Kidney (tissue), 14 donors: ENCODE results near the gene KRT35. TPM values are rescaled to one million over a fixed set of nuclear protein-coding genes. Genes with fewer than 3 reads are reported as not detected.
A peak's percentile ranks its signal among the peaks of the same experiment; 100 is the strongest.

Source experiments
- DNase-seq, 5 donors: peaks; one replicate each; pipeline ENCODE4 v3.0.0-alpha.2; 2013 to 2020
- FAIRE-seq: peaks from 2 replicates; lab custom pipeline; 2012; peaks lifted over from hg19 to GRCh38; lab: Jason Lieb, UNC
- H3K27ac ChIP-seq, 2 donors: one replicate each; pipeline ENCODE4 v1.7.0; 2013; ENCODE audit warnings: low read depth in 2 of 2, low read length in 2 of 2, inconsistent platforms in 1 of 2
- H3K27me3 ChIP-seq: one replicate; pipeline ENCODE4 v1.7.1; 2013; ENCODE audit warnings: low read length, inconsistent platforms; ENCODE audit not compliant: control insufficient read depth, insufficient read depth
- H3K36me3 ChIP-seq, 3 donors: one replicate each; pipeline versions ENCODE4 v1.7.0 to v1.7.1; 2013; ENCODE audit warnings: low read length in 3 of 3, control low read depth in 1 of 3, inconsistent platforms in 1 of 3; ENCODE audit not compliant: insufficient read depth in 3 of 3, control insufficient read depth in 2 of 3
- H3K4me1 ChIP-seq, 3 donors: one replicate each; pipeline versions ENCODE4 v1.7.0 to v1.7.1; 2013; ENCODE audit warnings: low read length in 3 of 3, inconsistent platforms in 1 of 3, low read depth in 1 of 3; ENCODE audit not compliant: control insufficient read depth in 2 of 3, insufficient read depth in 2 of 3
- H3K4me3 ChIP-seq, 3 donors: one replicate each; pipeline versions ENCODE4 v1.7.0 to v1.8.1; 2013; ENCODE audit warnings: low read length in 3 of 3, control low read depth in 1 of 3, inconsistent platforms in 1 of 3
- H3K9ac ChIP-seq, 3 donors: one replicate each; pipeline versions ENCODE4 v1.7.0 to v1.7.1; 2013; ENCODE audit warnings: low read length in 3 of 3, control low read depth in 1 of 3, inconsistent platforms in 1 of 3
- H3K9me3 ChIP-seq, 3 donors: one replicate each; pipeline versions ENCODE4 v1.7.0 to v1.7.1; 2013; ENCODE audit warnings: low read length in 3 of 3, control low read depth in 1 of 3, inconsistent platforms in 1 of 3; ENCODE audit not compliant: control insufficient read depth in 2 of 3, insufficient read depth in 1 of 3
- CTCF ChIP-seq: IDR thresholded peaks from 3 replicates; pipeline ENCODE4 v1.5.1; 2012; ENCODE audit warnings: mild to moderate bottlenecking, moderate library complexity, borderline replicate concordance; ENCODE audit not compliant: insufficient read depth; ENCODE audit errors: extremely low read depth
- intact Hi-C: fragments of 100-400 bp; cut with DNase I; formaldehyde crosslinking; loops from one replicate; pipeline ENCODE4 v1.11.1; 2022
- polyA plus RNA-seq: library from polyadenylated mRNA; stranded (reverse); fragments of 350-450 nt; fragmentation: Illumina TruSeq; extraction: RNeasy Lipid Tissue Mini Kit (QIAGEN cat#74804); gene quantifications from one replicate; pipeline ENCODE4 v1.2.3, GENCODE V29; 2014; ENCODE audit warnings: low read depth, low replicate concordance; ENCODE audit not compliant: insufficient read depth
- total RNA-seq: library from RNA; stranded (reverse); fragmentation: NEBNext Ultra II Directional; extraction: Animal tissue kit (Norgen Biotek cat#: 25700); gene quantifications from one replicate; pipeline ENCODE4 v1.2.1, GENCODE V29; 2021
- donor health status: control.
- donor health status: control.
- donor health status: control.
- donor health status: control.
- donor health status: control.
- donor health status: DM: yes; HTN: yes; CAD: no.
- donor health status: Normal renal cell carcinoma (clear cell type).

Gene KRT35
- total and polyA plus RNA-seq, 2 donors from 2014 or later, result not detected

- no peak for DNase-seq
- H3K27ac ChIP-seq, result no peak within 1 kb of the TSS
These were observed 38.0 kb upstream of the KRT35 start, which contains the start of gene KRT15 for GRCh38 chr17:41518789-41519449. Gene KRT15 (minus strand): TSS chr17:41518890. CDS start chr17:41518827, 63 bp downstream.

GRCh38 chr17:41518031-41518430, 37.1 kb upstream of the KRT35 start:
- Histone ChIP-seq H3K4me1 (peaks cover 0 to under 1% (median 0%) of the 10 kb centered on the region in 3 donors), H3K9ac (no peak overlapping the region), H3K27me3 (no peaks in the 10 kb centered on the region), H3K27ac (no peak overlapping the region), H3K4me3 (no peak overlapping the region), H3K36me3 (peaks cover 0 to 4% (median 0%) of the 10 kb centered on the region in 3 donors), H3K9me3 (no peaks in the 10 kb centered on the region)
- no peak for TF ChIP-seq CTCF
- FAIRE-seq (no peak), DNase-seq (no peak)
- intact Hi-C loops, result no loop called here

More at GRCh38 chr17:41518789-41519449, 38.0 kb upstream of the KRT35 start, which contains the start of gene KRT15:
- FAIRE-seq, result no peak
- Histone ChIP-seq H3K27me3 (no peaks in the 10 kb centered on the region), H3K36me3 (peaks cover 0 to 4% (median 0%) of the 10 kb centered on the region in 3 donors), H3K9me3 (no peaks in the 10 kb centered on the region), H3K4me1 (peaks cover 0 to 3% (median 0%) of the 10 kb centered on the region in 3 donors), H3K4me3 (no peak within 1 kb of the TSS), H3K9ac (no peak within 1 kb of the TSS)
- intact Hi-C loops, result no loop called here
- no peak for TF ChIP-seq CTCF

- intact Hi-C loops, result no loop called here
- Histone ChIP-seq H3K27me3 (no peaks in the 10 kb centered on the region), H3K9me3 (no peaks in the 10 kb centered on the region), H3K9ac (no peak overlapping the region), H3K27ac (no peak overlapping the region), H3K36me3 (no peaks in the 10 kb centered on the region), H3K4me3 (no peak overlapping the region), H3K4me1 (no peaks in the 10 kb centered on the region)
- no peak for TF ChIP-seq CTCF
- DNase-seq (peak in 3 of 5 donors; percentile 51 to 67 (median 57)), FAIRE-seq (no peak)
These were observed 35.9 kb upstream of the KRT35 start for GRCh38 chr17:41516830-41517283.
